Measurements from ENCODE around the gene VPS35. TPM values are rescaled to one million over a fixed set of nuclear protein-coding genes. Genes with fewer than 3 reads are reported as not detected.

The VPS35 gene
- total and polyA plus RNA-seq, 2 of the 13 experiments (the other 11 are each of a cell fraction or from before 2014, with no cell fraction given), result 30.7 to 136 TPM

- TF ChIP-seq GMEB1 (CRISPR knock-in tag; IDR thresholded peaks at IDR 0.05; ENCODE audit: borderline replicate concordance) (peak; percentile 84), NONO (IDR thresholded peaks at IDR 0.05) (no peak), NONO (CRISPR knock-in tag; conservative IDR thresholded peaks at IDR 0.05) (peak; percentile 66; the same call in 1 of the 2 replicates), PBX2 (CRISPR knock-in tag; IDR thresholded peaks at IDR 0.05) (peak; percentile 95), ZNF713 (CRISPR knock-in tag; IDR thresholded peaks at IDR 0.05) (peak; percentile 93; the same call in 1 of the 2 replicates), LBX2 (CRISPR knock-in tag; IDR thresholded peaks at IDR 0.05; ENCODE audit: borderline replicate concordance) (peak; percentile 52; the same call in 1 of the 2 replicates), MYNN (CRISPR knock-in tag; IDR thresholded peaks at IDR 0.05; ENCODE audit: low read depth) (peak; percentile 63; the same call in 1 of the 2 replicates), HES4 (CRISPR knock-in tag; IDR thresholded peaks at IDR 0.05; ENCODE audit: borderline replicate concordance) (peak; percentile 91), PHF20 (CRISPR knock-in tag; IDR thresholded peaks at IDR 0.05) (peak; percentile 81), ZNF124 (CRISPR knock-in tag; IDR thresholded peaks at IDR 0.05) (0 out of 2 replicates have a peak, but pooled peaks have one; percentile 10), ZFY (CRISPR knock-in tag; IDR thresholded peaks at IDR 0.05) (peak; percentile 91), ZNF317 (CRISPR knock-in tag; IDR thresholded peaks at IDR 0.05) (peak; percentile 92), NR1H2 (CRISPR knock-in tag; IDR thresholded peaks at IDR 0.05; ENCODE audit: borderline replicate concordance, low read depth) (peak; percentile 82; the same call in 1 of the 2 replicates), ZSCAN9 (CRISPR knock-in tag; IDR thresholded peaks at IDR 0.05; ENCODE audit: borderline replicate concordance) (0 out of 2 replicates have a peak, but pooled peaks have one; percentile 81), ZNF678 (CRISPR knock-in tag; IDR thresholded peaks at IDR 0.05) (0 out of 2 replicates have a peak, but pooled peaks have one; percentile 40), ZNF782 (CRISPR knock-in tag; IDR thresholded peaks at IDR 0.05; ENCODE audit: borderline replicate concordance) (peak; percentile 77; the same call in 1 of the 2 replicates), SSRP1 (CRISPR knock-in tag; IDR thresholded peaks at IDR 0.05) (no peak; the same call in 1 of the 2 replicates), FOSL1 (CRISPR knock-in tag; IDR thresholded peaks at IDR 0.05; ENCODE audit: borderline replicate concordance) (no peak; the same call in 1 of the 2 replicates), XBP1 (CRISPR knock-in tag; IDR thresholded peaks at IDR 0.05) (peak; percentile 61; the same call in 1 of the 2 replicates), ZNF451 (CRISPR knock-in tag; IDR thresholded peaks at IDR 0.05) (peak; percentile 41), ZNF740 (CRISPR knock-in tag; IDR thresholded peaks at IDR 0.05) (no peak; the same call in 1 of the 2 replicates), ZNF207 (IDR thresholded peaks at IDR 0.05; ENCODE audit: borderline replicate concordance) (no peak), ZNF616 (CRISPR knock-in tag; IDR thresholded peaks at IDR 0.05; ENCODE audit: low read depth) (peak; percentile 53), ZNF75D (CRISPR knock-in tag; IDR thresholded peaks at IDR 0.05; ENCODE audit: borderline replicate concordance) (no peak), FOXO4 (CRISPR knock-in tag; conservative IDR thresholded peaks at IDR 0.05) (no peak)
These were observed at the start of gene VPS35 (continued) for GRCh38 chr16:46688654-46689364.
